Stimulated activated CD8-positive, alpha-beta memory T cell treated with anti-CD3 and anti-CD28 coated beads, Interleukin-12 subunit alpha, Interleukin-12 subunit beta, amount 100 ng/mL, for 24 hours (primary cell): ENCODE measurements around the gene ANKRD20A1.
"Not testable (repeated sequence)": the region's sequence is repeated elsewhere in the genome, so short reads cannot be mapped to it uniquely, and the experiment has no call there.

Experiments
- DNase-seq: peaks from one replicate; pipeline ENCODE4 v3.0.0-alpha.2; 2020; ENCODE audit errors: extremely low read depth

ANKRD20A1 gene

DNA sequence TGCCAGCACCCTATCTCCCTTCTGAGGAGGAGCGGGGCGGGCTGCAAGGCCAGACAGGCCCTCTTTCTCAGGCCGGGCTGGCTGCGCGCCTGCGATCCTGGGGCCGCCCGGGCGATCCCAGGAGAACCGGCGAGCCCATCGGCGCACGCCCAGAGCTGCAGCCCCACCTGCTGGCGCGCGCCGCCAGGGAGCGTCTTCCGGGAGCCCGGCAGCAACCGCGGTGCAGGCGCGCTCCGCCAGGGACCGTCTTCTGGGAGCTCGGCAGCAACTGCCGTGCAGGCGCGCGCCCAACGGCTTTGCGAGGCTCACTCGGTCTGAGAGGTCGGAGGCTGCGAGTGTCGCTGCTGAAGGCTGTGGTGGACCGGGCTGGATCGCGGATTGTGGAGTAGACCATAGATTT, at the start of gene ANKRD20A1:
Gene ANKRD20A1, plus strand, starts transcription at position 61 of the 400 bp plus-strand sequence. CDS start 496 bp downstream, outside the sequence.
- DNase-seq: not testable (repeated sequence)

DNA sequence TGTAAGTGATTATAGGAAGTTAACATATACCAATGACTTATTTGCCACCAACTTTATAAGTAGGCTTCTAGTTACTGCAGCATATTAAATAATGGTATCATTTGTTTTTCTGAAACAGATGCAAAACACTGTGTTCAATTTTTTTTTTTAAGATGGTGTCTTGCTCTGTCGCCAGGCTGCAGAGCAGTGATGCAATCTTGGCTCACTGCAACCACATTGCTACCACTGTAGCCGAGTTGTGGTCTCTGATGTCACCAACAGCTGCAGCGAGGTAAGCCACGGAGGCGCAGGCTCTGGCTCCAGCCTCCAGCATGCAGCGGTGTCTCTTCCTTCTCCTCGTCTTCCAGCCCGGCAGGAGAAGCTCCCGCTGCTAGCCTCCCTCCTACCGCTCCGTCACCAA, 26.6 kb upstream of the ANKRD20A1 start:
- DNase-seq: not testable (repeated sequence)
